Measurements from ENCODE around the gene XAF1. TPM values are rescaled to one million over a fixed set of nuclear protein-coding genes. Genes with fewer than 3 reads are reported as not detected.
A peak's percentile ranks its signal among the peaks of the same experiment; 100 is the strongest.
"Not testable (repeated sequence)": the region's sequence is repeated elsewhere in the genome, so short reads cannot be mapped to it uniquely, and the experiment has no call there.

XAF1 gene
- total RNA-seq, 2 donors from 2014 or later, result 33.1 to 51.5 TPM

DNA sequence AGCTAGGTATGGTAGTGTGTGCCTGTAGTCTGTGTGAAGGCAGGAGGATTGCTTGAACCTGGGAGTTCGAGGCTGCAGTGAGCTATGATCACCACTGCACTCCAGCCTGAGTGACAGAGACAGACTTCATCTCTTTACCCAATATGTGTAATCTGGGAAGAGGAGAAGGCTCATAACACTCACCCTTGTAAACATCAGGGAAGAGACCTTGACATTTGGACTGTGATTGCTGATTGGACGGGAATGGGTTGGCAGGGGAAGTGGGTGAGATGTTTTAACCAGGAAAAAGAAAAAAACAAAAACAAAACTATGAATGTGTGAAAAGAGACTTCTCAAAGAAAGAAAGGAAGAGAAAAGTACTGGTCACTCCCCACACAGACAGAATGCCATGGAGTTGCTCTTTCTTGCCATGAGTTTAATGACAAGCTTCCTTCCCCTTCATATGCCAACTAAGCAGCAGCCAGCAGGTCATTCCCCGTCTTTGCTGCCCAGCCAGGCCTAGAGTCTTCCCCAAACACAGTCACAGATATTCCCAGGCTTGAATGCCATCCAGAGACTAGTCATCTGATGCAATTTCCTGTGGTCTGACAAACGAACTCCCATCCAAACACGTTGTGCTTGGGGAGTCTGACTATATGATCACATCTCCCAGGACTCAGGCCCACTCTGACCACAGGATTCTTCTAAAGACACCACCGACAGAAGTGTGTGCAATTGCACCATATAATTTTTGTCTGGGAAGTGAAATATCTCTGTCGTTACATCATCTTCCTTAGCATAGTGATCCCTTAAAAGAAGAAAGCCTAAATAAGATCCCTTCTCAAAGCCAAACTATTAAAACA, 3.6 kb upstream of the XAF1 start:
- intact Hi-C loops (cut with DNase I), result no loop called here

DNA sequence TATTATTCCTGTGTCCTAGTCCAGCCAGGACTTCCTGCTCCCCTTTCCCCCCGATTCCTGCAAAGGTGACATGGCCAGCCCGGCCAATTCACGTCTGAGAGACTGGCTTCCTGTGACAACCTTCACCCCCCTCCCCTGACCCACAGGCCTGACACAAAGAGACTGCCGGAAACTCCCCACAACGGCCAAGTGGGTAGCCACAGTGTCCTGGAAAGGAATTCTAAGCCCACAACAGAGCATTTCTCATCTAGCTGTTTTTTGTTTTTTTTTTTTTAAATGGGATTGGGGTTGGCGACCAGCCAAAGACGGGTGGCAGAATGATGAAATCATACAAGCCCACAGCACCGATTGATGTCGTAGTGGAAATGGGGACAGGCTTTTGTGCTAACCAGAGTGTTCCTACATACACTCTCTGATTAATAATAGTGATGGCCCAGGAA, 2.8 kb upstream of the XAF1 start:
- intact Hi-C loops (cut with DNase I), result no loop called here
- DNase-seq (ENCODE audit: low spot score), result peak; percentile 85

More for the DNA sequence above, 3.6 kb upstream of the XAF1 start:
- peak; percentile 84 for DNase-seq (ENCODE audit: low spot score)

DNA sequence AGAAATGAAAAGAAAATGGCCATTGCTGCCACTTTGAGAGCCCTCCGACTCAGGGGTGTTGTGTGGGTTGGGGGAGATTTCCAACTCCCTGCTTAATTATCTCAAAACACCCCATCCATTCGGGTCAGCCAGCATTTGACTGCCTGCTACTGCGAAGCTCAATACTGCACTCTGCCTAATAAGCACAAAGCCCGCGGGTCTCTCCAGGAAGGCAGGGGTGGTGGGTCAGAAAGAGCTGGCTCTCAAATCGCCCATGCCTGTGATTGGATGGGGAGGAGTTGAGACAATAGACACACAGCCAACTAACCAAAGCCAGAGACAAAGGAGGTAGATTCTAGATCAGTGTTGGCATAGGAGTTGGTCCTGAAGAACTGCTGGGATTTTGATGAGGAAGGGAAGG, 2.3 kb upstream of the XAF1 start:
- no peak for DNase-seq (ENCODE audit: low spot score)
- intact Hi-C loops (cut with DNase I), result no loop called here

DNA sequence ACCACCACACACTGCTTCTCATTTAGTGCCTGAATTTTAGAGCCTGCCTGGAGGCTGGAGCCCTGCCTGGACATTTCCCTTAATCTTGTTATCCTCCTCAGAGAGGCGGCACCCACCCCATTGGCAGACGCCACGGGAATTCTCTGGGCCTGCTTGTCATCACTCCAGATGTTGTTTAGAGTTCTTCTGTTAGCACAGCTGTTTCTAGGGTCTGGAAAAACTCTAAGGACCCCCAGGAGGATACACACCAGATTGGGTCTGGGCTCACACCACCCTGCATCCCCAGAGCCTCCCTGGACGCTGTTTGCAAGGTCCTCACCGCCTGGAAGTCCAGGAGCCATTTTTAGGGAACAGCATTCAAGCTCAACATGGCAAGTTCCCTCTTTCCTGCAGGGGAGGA, 565 bp upstream of the XAF1 start:
- intact Hi-C loops (cut with DNase I), result no loop called here
- DNase-seq (ENCODE audit: low spot score), result peak; percentile 85

DNA sequence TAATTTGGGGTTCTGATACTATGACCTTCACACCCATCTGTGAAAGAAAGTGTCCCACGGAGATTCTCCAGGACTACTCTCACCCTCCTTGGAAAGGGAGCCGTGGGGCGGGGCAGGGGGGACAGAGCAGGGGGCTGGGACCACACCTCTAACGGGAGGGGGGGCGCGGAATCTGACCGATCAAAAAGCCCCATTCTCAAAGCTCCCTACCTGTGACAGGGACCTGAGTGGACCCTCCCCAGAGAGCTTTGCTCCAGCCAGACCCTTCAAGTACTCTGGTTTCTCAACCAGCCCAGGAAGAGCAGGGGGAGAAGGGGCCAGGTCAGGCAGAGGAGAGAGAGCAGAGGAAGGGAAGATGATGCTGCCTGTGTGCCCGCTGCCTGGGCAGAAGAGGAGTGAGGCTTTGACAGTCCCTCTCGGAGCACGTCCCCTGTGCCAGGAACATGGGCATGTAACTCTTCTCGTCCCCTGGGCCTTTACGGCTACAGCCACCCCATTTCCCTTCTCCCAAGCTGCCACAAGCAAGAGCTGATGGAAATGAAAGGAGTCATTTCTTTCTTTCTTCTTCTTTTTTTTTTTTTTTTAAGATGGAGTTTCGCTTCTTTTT, 682 bp downstream of the XAF1 start:
- no peak for DNase-seq (ENCODE audit: low spot score)
- intact Hi-C loops (cut with DNase I), result no loop called here

DNA sequence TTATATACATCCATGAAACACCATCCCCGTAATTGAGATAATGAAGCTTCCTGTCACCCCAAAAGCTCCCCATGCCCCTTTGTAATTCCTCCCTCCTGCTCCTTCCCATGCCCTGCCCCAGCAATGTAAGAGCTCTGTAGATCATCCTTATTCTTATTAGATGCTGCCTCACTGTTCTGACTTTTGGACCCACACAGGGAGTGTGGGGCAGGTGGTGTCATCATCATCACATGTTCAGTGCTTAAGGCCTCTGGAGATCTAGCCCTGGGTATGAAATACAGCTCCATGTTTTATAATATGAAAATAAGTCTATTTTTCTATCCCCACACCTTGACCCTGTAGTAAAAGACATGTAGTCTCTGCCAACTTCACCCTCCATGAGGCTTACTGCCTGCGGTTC, 1.9 kb downstream of the XAF1 start:
- intact Hi-C loops (cut with DNase I), result no loop called here
- DNase-seq (ENCODE audit: low spot score), result no peak

DNA sequence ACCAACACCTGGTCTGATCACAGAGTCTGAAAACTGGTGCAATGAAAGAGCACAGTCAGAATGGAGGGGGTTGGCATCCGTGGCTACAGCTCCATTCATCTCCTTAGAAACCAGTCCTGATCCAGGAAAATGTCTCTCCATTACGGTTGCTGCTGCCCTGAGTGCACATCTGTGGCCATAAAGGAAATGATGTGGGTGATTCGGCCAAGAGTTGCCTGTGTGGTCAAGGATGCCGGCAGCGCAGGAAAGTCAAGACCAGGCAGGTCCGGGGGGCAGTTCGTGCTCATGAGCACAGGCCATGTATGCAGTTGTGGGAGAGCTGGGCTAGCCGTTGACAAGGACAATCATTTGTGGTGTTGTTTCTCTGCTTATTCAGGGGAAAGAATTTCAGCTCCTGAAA, 5.9 kb downstream of the XAF1 start:
- no peak for DNase-seq (ENCODE audit: low spot score)
- intact Hi-C loops (cut with DNase I), result loop anchor here in 1 of 2 donors (10.0 kb wide), 1 partner anchor 57 kb away; no protein-coding TSS in a partner anchor

DNA sequence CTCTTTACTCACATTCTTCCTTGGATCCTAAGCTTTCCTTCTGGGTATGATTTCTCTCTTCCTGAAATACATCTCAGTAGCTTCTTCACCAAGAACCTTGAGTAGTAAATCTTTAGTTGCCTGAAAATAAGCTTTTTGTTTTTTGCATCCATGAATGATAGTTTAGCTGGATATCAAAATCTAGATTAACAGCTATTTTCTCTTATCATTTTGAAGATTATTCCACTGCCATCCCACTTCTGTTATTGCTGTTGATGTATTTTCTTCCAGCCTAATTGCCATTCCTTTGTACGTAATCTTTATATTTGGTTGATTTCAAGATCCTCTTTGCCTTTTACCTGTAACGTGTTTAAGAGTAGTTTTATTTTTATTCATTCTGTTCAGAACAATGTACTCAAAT, 12.6 kb downstream of the XAF1 start:
- intact Hi-C loops (cut with DNase I), result loop anchor here in 1 of 2 donors (10.0 kb wide), 1 partner anchor 64 kb away; no protein-coding TSS in a partner anchor

DNA sequence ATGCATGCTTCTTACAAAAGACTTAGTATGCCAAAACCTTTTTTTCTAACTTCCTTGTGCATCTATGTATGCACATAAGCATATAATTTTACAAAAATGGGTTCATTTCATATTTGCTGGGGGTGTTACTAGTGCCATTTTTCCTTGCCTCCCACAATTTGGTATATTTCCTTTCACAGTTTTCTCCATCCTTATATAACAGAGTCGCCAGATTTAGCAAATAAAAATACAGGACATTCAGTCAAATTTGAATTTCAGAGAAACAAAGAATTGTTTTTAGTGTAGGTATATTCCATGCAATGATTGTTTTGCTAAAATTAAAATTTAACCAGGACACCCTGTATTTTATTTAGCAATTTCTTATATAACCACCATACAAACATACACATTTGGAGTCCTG, 16.2 kb downstream of the XAF1 start:
- no peak for DNase-seq (ENCODE audit: low spot score)
- intact Hi-C loops (cut with DNase I), result no loop called here

More for the DNA sequence above, 12.6 kb downstream of the XAF1 start:
- no peak for DNase-seq (ENCODE audit: low spot score)

DNA sequence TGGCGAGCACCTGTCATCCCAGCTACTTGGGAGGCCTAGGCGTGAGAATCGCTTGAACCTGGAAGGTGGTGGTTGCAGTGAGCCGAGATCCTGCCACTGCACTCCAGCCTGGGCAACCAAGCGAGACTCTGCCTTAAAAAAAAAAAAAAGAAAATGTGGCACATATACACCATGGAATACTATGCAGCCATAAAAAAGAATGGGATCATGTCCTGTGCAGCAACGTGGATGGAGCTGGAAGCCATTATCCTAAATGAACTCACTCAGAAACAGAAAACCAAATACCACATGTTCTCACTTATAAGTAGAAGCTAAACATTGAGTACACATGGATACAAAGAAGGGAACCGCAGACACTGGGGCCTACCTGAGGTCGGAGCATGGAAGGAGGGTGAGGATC, 19.1 kb downstream of the XAF1 start:
- intact Hi-C loops (cut with DNase I), result loop anchor here in 1 of 2 donors (5.0 kb wide), 1 partner anchor 1002 kb away; no protein-coding TSS in a partner anchor
- DNase-seq (ENCODE audit: low spot score), result not testable (repeated sequence)

DNA sequence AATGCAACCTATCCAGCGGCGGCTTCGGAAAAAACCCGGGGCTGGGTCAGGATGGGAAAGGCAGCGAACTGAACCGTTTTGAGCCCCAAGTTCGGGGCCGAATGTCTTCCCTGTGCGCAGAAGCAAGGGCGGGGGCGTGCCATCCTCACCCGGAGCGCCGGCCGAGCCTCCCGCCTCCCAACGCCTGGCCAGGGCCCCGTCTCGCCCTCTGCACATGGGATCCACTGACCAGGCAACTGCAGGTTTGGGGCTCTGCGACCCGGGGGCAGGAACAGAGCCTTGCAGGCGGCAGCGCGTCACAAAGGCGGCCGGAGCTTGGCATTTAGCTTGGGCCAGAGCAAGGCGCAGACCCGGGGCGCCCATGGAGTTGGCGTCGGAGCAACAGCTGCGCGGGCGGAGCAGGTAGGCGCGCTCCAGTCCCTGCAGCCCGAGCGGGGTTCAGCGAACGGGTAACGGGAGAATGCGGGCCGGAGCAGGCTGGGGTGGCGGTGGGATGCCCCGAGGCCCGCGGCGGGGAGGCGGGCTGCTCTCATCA, 20.1 kb downstream of the XAF1 start, which contains the start of gene FBXO39:
FBXO39 (plus strand) TSS at position 345 of the 535 bp plus-strand sequence. CDS start 3,654 bp downstream, outside the sequence.
- intact Hi-C loops (cut with DNase I), result loop anchor here in 1 of 2 donors (5.0 kb wide), 1 partner anchor 1001 kb away; no protein-coding TSS in a partner anchor
- DNase-seq (ENCODE audit: low spot score), result no peak

DNA sequence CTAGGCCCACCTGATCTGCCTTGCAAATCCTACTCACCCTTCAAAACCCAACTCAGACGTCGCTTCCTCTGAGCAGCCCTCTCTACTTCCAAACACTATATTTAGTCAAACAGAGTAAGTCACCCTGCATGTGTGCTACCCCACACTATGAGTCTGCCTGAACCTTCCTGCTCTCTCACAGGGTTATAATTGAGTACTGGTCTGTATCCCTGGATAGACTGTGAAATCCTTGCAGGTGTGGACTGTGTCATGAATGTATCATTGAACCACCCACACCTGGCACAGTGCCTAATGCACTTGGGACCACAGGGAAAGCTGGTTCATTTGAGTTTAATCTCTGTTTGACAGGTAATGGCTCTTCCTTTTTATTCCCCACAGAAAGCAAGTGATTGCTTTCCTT, 23.6 kb downstream of the XAF1 start:
- DNase-seq (ENCODE audit: low spot score), result no peak
- intact Hi-C loops (cut with DNase I), result loop anchor here in 1 of 2 donors (5.0 kb wide), 1 partner anchor 998 kb away; no protein-coding TSS in a partner anchor

DNA sequence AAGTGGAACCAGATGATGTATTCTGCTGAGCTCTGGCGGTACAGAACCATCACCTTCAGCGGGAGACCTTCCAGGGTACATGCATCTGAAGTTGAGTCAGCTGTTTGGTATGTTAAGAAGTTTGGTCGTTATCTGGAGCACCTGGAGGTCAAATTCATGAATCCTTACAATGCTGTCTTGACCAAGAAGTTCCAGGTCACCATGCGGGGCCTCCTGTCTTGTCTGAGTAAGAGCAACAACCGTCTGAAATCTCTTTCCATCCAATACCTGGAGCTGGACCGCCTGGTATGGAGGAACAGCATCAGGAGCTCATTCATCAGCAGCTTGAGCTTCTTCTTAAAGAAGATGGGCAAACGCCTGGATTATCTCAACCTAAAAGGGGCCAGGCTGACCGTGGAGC, 24.2 kb downstream of the XAF1 start:
- no peak for DNase-seq (ENCODE audit: low spot score)
- intact Hi-C loops (cut with DNase I), result no loop called here

DNA sequence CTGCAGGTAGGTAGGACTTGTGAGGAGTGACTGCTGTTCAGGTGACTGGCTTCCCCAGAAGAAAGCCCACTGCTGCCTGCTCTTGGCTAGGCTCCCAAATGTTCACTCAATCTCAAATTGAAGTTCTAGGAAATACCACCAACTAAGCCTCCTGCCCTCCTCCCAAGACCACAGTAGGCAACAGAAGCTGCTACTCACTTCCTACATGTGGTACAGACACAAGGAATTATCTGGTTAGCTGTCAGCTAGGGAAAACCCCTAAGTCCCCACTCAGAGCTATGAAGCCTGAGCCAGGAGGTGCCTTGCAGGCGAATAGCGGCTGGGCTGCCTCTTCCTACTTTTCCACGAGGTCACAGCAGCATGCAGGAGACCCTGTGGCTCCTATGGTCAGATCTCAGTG, 25.0 kb downstream of the XAF1 start:
- DNase-seq (ENCODE audit: low spot score), result no peak
- intact Hi-C loops (cut with DNase I), result no loop called here

DNA sequence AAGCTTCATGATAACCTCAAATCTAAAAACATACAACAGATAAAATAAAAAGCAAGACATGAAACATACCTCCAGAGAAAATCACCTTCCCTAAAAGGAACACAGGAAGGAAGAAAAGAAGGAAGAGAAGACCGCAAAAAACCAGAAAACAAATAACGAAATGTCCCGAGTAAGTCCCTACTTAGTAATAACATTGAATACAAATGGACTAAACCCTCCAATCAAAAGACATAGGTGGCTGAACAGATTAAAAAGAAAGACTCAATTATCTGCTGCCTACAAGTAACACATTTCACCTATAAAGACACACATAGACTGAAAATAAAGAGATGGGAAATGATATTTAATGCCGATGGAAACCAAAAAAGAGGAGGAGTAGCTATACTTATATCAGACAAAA, 26.4 kb downstream of the XAF1 start:
- intact Hi-C loops (cut with DNase I), result no loop called here
- DNase-seq (ENCODE audit: low spot score), result no peak

DNA sequence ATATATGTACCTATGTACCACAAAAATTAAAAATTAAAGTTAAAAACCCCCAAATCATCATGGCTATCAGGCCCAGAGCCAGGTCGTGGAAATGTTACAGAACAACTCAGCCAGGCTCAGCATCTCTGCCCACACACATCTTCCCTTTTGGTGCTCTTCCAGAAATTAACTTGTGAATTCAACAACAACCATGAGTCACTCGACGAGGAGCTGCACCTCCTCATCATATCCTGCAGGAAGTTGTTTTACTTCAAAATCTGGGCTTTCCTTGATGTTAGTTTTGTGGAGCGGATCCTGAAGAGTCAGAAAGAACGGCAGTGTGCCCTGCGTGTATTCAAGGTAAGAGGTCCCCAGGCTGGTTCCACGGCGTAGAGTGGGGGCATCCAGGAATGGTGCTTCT, 30.8 kb downstream of the XAF1 start:
- DNase-seq (ENCODE audit: low spot score), result no peak

DNA sequence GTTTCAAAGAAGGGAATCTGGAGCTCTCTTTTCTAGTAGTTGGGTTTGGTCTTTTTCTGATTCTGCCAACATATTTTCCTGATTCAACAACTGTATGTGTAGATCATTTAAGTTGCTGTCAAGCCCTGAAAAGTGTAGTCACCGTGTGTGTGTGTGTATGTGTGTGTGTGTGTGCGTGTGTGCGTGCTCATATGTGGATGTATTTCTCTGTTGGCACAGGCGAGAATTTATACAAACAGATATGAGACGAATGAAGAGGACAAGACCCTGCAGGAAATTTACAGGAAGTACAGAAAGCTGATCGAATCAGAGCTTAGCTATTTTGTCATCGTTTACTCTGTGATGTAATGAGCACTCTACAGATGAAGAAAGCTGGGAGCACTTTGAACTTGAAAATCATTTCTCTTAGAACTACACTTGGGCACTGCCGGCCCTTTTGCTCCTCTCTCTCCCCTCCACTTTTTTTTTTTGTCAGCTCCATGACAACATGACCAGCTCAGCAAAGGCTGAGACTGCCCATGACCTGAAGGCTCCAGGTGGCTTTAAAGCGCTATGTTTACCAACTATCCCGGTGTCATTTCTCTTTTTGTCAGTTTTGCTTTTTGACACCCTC, 31.3 kb downstream of the XAF1 start:
- intact Hi-C loops (cut with DNase I), result no loop called here
- DNase-seq (ENCODE audit: low spot score), result no peak

More for the DNA sequence above, 30.8 kb downstream of the XAF1 start:
- intact Hi-C loops (cut with DNase I), result no loop called here

DNA sequence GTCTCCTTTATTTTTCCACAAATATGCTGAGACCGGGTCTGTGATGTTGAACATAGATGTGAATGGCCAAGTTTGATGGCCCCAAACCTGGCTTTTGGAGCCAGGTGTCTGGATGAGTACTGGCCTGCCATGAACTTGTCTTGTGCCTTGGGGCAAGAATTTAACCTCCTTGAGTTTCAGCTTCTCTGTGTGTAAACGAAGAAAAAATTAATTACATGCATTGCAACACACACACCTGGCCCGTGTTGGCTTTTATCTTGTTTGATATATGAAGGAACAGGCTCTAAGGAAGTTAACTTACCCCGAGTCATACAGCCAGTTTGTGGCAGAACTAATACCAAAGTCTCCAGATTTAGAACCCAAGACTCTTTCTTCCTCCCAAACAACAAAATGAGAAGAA, 33.3 kb downstream of the XAF1 start:
- no peak for DNase-seq (ENCODE audit: low spot score)
- intact Hi-C loops (cut with DNase I), result no loop called here

DNA sequence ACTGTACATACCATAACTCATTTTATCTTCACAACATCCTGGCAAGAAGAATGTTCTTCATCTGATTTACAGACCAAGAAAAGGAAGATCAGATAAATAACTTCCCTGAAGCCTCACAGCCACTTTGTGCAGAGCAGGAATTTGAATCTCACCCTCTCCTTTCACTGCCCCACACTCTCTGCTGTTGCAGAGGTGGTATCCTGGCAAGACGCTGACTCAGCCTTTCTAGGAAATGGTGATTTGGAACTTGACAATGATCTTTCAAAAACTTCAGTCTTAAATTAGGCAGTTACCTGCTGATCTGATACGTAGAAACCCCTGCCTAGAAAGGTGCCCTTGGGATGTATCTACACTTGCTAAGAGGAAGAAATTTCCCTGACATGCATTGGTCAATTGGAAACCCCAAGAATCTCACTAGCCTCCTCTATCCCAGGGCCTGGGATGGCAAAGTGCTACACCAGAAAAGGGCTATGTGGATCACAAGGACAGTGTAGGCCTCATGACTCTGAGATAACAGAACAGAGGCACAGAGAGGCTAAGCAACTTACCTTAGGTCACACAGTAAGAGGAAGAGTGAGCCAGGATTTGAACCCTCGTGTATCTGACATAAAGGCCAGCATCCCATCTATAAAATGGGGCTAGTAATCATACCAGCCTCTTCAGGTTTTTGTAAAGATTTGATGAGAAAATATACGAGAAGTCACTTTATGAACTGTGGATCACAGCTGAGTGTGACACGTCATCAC, 38.1 kb downstream of the XAF1 start:
- intact Hi-C loops (cut with DNase I), result no loop called here
- DNase-seq (ENCODE audit: low spot score), result no peak

Measured in posterior vena cava (tissue), 2 donors.